Upper lobe of left lung (tissue), 6 donors: ENCODE measurements around the gene TPRN. TPM values are rescaled to one million over a fixed set of nuclear protein-coding genes. Genes with fewer than 3 reads are reported as not detected.

ENCODE experiments used
- ATAC-seq, 2 donors: fragments of 200-7000 bp; cut with Tn5 transposase; one replicate each; pipeline ENCODE4 v1.9.1; 2022; ENCODE audit warnings: mild to moderate bottlenecking in 2 of 2, moderate library complexity in 2 of 2; ENCODE audit not compliant: low FRiP score in 2 of 2
- DNase-seq, 2 donors: peaks; one replicate each; pipeline ENCODE4 v3.0.0-alpha.2; 2019 to 2020
- H3K27ac ChIP-seq, 4 donors: fragments of 200-600 bp; sonication (generic); one replicate each; pipeline ENCODE4 v1.5.1; 2016 to 2019
- H3K27me3 ChIP-seq, 4 donors: fragments of 200-600 bp; sonication (generic); one replicate each; pipeline ENCODE4 v1.5.1; 2017 to 2019
- H3K36me3 ChIP-seq, 4 donors: fragments of 200-600 bp; sonication (generic); one replicate each; pipeline ENCODE4 v1.5.1; 2016 to 2019
- H3K4me1 ChIP-seq, 4 donors: fragments of 200-600 bp; sonication (generic); one replicate each; pipeline ENCODE4 v1.5.1; 2018 to 2019
- H3K4me3 ChIP-seq, 4 donors: fragments of 200-600 bp; sonication (generic); one replicate each; pipeline ENCODE4 v1.5.1; 2017 to 2019; ENCODE audit warnings: mild to moderate bottlenecking in 2 of 4, moderate library complexity in 1 of 4
- H3K9me3 ChIP-seq, 4 donors: fragments of 200-600 bp; sonication (generic); one replicate each; pipeline ENCODE4 v1.5.1; 2018 to 2019
- CTCF ChIP-seq, 6 experiments: fragments of 450-650 bp in 4 of 6; fragments of 200-600 bp in 2 of 6; sonication (generic) in 2 of 6; IDR thresholded peaks; one replicate each; pipeline ENCODE4 v1.5.1; 2016 to 2019; ENCODE audit warnings: antibody characterized with exemption in 6 of 6
- EP300 ChIP-seq, 4 donors: sonication (generic); formaldehyde crosslinking; IDR thresholded peaks; one replicate each; pipeline ENCODE4 v1.5.1; 2017; ENCODE audit warnings: antibody characterized with exemption in 4 of 4, control low read depth in 2 of 4
- POLR2A ChIP-seq, 4 donors: fragments of 450-650 bp; IDR thresholded peaks; one replicate each; pipeline ENCODE4 v1.5.1; 2016 to 2017; ENCODE audit warnings: antibody characterized with exemption in 4 of 4, mild to moderate bottlenecking in 2 of 4
- POLR2AphosphoS5 ChIP-seq, 2 donors: sonication (generic); formaldehyde crosslinking; IDR thresholded peaks; one replicate each; pipeline ENCODE4 v1.5.1; 2017; ENCODE audit warnings: antibody characterized with exemption in 2 of 2
- WGBS, 2 donors: methylation state at CpG; one replicate each; pipeline ENCODE4 v1.1.5; 2017 to 2018; 5-methylcytosine and 5-hydroxymethylcytosine counted together
- total RNA-seq, 6 donors: library from RNA; depleted of rRNA in 4 of 6; stranded (reverse); fragments of >200 nt in 4 of 6; gene quantifications; one replicate each; pipeline versions ENCODE4 v1.1.0 to v1.2.1, GENCODE V29; 2016 to 2021
- donor health status: DM: no; HTN: no; CAD: no; lungs with moderate emphysema.
- donor health status: DM: no; HTN: yes; CAD: no; lungs with severe emphysema.

The TPRN gene
- total RNA-seq, 6 donors from 2014 or later, result 18.9 to 33.1 (median 27.1) TPM

GRCh38 chr9:137158625-137159024 lies 41.9 kb downstream of the TPRN start:
- DNase-seq, result no peak
- ATAC-seq, result no peak
- TF ChIP-seq EP300 (IDR thresholded peaks at IDR 0.05) (no peak), POLR2A (IDR thresholded peaks at IDR 0.05) (no peak), POLR2AphosphoS5 (IDR thresholded peaks at IDR 0.05) (no peak), CTCF (IDR thresholded peaks at IDR 0.05) (no peak)
- WGBS, 2 donors, result 28 to 42% methylated on average over 2 to 4 of the region's 4 CpGs
- no peaks in the 10 kb centered on the region for H3K36me3 ChIP-seq
- no peak overlapping the region for H3K27ac ChIP-seq
- H3K4me3 ChIP-seq, result no peak overlapping the region
- H3K27me3 ChIP-seq, result peaks cover 0 to 73% (median 49%) of the 10 kb centered on the region in 4 donors
- H3K4me1 ChIP-seq, result peaks cover 21 to 41% (median 30%) of the 10 kb centered on the region in 4 donors
- H3K9me3 ChIP-seq, result no peaks in the 10 kb centered on the region

GRCh38 chr9:137157618-137158415 lies 42.7 kb downstream of the TPRN start:
- Histone ChIP-seq H3K9me3 (no peaks in the 10 kb centered on the region), H3K27me3 (peaks cover 0 to 65% (median 45%) of the 10 kb centered on the region in 4 donors), H3K4me1 (peaks cover 15 to 33% (median 22%) of the 10 kb centered on the region in 4 donors), H3K27ac (no peak overlapping the region), H3K4me3 (no peak overlapping the region), H3K36me3 (no peaks in the 10 kb centered on the region)
- WGBS, 2 donors, result 56 to 75% methylated on average over 7 to 19 of the region's 19 CpGs
- ATAC-seq, result no peak
- peak in 1 of 2 donors; percentile 4 for DNase-seq
- TF ChIP-seq CTCF (IDR thresholded peaks at IDR 0.05) (no peak), POLR2AphosphoS5 (IDR thresholded peaks at IDR 0.05) (no peak), EP300 (IDR thresholded peaks at IDR 0.05) (no peak), POLR2A (IDR thresholded peaks at IDR 0.05) (no peak)

- H3K36me3 ChIP-seq, result no peaks in the 10 kb centered on the region
- H3K4me1 ChIP-seq, result peaks cover 8 to 23% (median 12%) of the 10 kb centered on the region in 4 donors
- peak; percentile 25 to 89 for DNase-seq
- peak; percentile 47 to 80 for ATAC-seq
- peaks cover 0 to 55% (median 36%) of the 10 kb centered on the region in 4 donors for H3K27me3 ChIP-seq
- no peak for TF ChIP-seq POLR2A (IDR thresholded peaks at IDR 0.05)
- TF ChIP-seq EP300 (IDR thresholded peaks at IDR 0.05), result no peak
- TF ChIP-seq POLR2AphosphoS5 (IDR thresholded peaks at IDR 0.05), result no peak
- TF ChIP-seq CTCF (IDR thresholded peaks at IDR 0.05), result no peak
- 4 to 8% methylated on average over 23 to 40 of the region's 65 CpGs for WGBS, 2 donors
- peak overlapping the region in 3 of 4 donors; percentile 9 to 30 (median 25) for H3K4me3 ChIP-seq
- H3K9me3 ChIP-seq, result no peaks in the 10 kb centered on the region
- no peak overlapping the region for H3K27ac ChIP-seq
Measured at GRCh38 chr9:137156567-137157375, 43.8 kb downstream of the TPRN start.

- Histone ChIP-seq H3K36me3 (no peaks in the 10 kb centered on the region), H3K4me3 (no peak overlapping the region), H3K9me3 (peaks cover 0 to 6% (median 0%) of the 10 kb centered on the region in 4 donors), H3K27ac (no peak overlapping the region), H3K4me1 (peaks cover 8 to 14% (median 9%) of the 10 kb centered on the region in 4 donors), H3K27me3 (peaks cover 0 to 18% (median 13%) of the 10 kb centered on the region in 4 donors)
- WGBS, 2 donors, result 88 to 94% methylated on average over 7 of the region's 7 CpGs
- TF ChIP-seq EP300 (IDR thresholded peaks at IDR 0.05) (no peak), POLR2A (IDR thresholded peaks at IDR 0.05) (no peak)
- ATAC-seq (no peak), DNase-seq (no peak)
Measured at GRCh38 chr9:137152844-137153405, 47.6 kb downstream of the TPRN start.
